HL-60/S4 treated with retinoic acid at 250 ng/mL for 4 days and 3 days (cell line): ENCODE measurements around the gene YIF1A.
"Not testable (repeated sequence)": the region's sequence is repeated elsewhere in the genome, so short reads cannot be mapped to it uniquely, and the experiment has no call there.

Experiments
- in situ Hi-C: fragments of 300-500 bp; cut with MboI; formaldehyde crosslinking; loops from 2 replicates; pipeline ENCODE4 v1.7.0; 2022; ENCODE audit warnings: low sequenced_read_pairs

Gene YIF1A

DNA sequence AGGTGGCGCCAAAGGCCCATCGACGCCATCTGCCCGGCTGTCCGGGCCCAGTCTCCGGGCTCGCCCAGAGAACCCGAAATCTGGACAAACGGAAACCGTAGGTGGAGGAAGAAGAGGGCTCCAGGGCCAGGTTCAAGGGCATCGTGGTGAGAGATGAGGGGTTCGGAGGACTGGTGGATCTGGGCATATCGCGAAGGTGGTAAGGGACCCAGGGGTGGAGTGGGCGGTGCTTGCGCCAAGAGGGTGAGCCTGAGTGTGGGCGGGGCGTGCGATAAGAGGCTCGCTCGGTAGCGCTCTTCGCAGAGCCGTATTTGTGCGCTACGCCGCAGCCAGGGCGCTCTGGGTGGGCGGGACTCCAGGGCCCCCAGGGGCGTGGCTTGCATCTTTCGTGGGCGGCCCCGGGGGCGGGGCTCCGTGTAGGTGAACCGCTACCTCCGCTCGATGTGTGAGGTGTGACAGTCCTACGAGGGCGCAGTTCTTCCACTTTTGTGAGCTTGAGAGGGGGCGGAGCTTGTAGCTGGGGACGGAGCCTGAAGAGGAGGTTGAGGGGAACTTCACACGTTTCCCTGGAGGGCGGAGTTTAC, 23.1 kb upstream of the YIF1A start:
- in situ Hi-C loops, result no loop called here

DNA sequence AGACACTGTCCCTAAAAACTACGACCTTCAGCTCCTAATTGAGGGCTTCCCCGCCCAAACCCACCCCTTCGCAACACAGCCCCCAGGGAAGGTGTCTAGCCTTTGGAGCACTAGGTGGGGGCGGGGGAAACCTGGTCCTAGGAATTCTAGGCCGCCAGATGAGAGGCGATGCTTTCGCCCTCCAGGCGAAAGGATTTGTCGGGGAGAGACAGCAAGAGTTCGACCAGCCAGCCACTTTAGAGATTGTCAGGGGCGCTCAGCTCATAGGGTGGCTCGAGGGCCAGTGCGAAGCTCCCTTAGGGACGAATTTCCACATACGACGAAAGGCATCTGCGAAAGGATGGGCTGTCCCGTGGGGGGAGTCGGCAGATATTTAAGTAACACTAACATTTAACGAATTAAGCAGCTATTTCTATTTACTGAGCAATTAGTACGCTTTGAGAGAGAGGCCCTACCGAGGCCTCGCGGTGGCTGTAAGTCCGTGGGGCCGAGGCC, 22.6 kb upstream of the YIF1A start:
- in situ Hi-C loops, result no loop called here

DNA sequence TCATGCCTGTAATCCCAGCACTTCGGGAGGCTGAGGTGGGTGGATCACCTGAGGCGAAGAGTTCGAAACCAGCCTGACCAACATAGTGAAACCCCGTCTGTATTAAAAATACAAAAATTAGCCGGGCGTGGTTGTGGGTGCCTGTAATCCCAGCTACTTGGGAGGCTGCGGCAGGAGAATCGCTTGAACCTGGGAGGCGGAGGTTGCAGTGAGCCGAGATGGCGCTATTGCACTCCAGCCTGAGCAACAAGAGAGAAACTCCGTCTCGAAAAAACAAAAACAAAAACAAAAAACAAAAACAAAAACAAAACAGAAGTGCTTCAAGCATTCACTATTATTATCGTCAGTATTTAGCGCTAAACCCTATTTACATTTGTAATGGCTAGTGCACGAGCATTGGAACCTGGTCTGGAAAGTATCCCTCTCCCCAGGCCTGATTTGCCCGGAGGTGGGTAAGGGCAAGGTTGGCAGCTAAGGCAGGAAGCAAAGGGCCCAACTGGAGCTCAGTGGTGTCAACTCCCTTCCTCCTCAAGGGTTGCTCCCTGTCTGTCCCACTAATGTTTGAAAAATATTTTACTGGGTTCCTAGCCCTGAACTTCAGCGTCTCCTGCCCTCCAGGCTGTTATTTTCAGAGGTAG, 22.0 kb upstream of the YIF1A start:
- in situ Hi-C loops, result not testable (repeated sequence)

DNA sequence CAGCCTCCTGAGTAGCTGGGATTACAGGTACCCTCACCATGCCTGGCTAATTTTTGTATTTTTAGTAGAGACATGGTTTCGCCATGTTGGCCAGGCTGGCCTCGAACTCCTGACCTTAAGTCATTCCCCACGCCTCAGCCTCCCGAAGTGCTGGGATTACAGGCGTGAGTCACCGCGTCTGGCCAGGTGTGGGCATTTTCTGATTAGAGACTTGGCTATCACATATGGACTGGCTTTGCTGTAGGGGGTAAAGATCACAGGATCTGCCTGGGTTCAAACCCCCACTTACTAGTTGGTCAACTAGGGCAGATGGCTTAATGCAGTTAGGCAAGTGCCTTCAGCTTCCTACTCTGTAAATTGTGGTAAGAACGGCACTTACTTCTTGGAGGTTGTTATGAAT, 21.4 kb upstream of the YIF1A start:
- in situ Hi-C loops, result no loop called here

DNA sequence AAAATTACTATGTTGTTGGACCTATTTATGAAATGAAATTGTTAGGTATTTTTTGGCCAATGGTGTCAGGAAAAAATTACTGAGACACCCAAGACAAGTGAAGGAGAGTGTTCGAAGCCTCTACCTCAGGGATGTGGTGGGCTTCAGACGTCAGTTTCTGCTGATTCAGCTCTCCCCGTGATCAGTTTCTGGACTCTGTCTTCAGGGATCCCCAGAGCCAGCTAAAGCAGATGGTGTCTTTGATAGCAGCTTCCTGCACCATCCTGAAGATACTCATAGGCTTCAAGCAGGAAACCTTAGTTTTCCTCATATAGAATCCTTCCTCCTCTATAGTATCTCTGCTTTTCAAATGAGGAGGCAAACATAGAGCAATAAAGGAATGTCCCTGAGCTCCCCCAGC, 20.5 kb upstream of the YIF1A start:
- in situ Hi-C loops, result no loop called here

DNA sequence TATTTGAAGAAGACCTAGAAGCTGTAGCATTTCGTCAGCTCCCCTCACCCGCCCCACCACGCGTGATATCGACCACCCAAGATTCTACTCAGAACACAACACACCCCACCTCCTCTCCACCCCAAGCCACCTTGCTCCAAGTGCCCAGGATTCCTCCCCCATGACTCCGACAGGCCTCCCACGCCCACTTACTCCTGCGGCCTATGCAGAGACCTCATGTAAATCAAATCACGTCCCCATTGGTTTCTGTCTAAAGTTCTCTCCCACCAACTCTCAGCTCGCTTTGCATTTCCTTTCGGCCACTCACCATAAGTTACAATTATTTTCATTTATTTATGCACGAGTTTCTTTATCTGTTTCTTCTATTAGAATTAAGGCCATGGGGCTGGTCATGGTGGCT, 13.7 kb upstream of the YIF1A start:
- in situ Hi-C loops, result no loop called here

DNA sequence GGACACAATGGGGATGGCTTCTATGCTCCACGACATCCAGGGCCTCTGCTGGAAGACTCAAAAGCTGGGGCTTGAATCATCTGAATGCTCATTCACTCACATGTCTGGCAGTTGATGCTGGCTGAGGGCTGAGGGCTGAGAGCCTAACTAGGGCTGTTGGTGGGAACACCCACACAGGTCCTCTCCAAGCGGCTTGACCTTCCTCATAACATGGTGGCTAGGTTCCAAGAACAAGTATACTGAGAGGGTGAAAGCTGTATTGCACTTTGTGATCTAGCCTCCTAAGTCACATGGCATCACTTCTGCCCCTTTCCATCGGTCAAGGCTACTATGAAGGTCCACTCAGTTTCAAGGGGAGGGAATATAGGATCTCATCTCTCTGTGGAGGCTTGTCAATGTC, 10.2 kb upstream of the YIF1A start:
- in situ Hi-C loops, result no loop called here

DNA sequence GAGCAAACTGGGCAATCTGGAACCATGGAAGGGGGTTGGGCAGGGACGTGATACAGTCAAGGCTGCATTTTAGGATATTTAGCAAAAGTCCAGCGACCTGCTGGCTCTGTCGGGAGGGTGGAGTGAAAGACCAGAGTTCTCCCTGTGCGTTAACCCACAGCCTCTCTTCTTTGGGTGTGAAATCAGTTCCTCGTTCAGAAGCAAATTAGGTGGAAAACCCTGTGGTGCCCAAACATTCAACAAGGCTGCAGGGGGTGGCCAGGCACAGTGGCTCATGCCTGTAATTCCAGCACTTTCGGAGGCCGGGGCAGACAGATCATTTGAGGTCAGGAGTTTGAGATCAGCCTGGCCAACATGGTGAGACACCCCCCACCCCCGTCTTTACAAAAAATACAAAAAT, 8.7 kb upstream of the YIF1A start:
- in situ Hi-C loops, result no loop called here

DNA sequence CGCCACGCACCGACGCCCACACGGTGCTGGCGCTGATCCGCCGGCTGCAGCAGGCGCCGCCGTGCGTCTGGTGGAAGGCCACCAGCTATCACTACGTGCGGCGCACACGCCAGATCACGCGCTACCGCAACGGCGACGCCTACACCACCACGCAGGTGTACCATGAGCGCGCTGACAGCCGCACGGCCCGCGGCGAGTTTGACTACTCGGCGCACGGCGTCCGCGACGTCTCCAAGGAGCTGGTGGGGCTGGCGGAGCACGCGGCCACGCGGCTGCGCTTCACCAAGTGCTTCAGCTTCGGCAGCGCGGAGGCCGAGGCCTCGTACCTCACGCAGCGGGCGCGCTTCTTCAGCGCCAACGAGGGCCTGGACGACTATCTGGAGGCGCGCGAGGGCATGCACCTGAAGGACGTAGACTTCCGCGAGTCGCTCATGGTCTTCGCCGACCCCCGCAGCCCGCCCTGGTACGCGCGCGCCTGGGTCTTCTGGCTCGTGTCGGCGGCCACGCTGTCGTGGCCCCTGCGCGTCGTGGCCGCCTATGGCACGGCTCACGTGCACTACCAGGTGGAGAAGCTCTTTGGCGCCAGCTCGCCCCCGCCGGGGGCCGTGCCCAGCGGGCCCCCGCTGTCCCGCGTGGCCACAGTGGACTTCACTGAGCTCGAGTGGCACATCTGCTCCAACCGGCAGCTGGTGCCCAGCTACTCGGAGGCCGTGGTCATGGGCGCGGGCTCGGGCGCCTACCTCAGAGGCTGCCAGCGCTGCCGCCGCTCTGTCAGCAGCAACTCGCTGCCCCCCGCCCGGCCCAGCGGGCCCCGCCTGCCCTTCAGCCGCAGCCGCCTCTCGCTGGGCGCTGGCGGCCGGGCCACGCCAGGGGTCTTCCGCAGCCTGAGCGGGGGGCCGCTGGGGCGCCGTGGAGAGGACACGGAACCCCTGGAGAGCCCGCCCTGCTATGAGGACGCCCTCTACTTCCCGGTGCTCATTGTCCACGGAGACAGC, 6.0 kb upstream of the YIF1A start:
- in situ Hi-C loops, result no loop called here

DNA sequence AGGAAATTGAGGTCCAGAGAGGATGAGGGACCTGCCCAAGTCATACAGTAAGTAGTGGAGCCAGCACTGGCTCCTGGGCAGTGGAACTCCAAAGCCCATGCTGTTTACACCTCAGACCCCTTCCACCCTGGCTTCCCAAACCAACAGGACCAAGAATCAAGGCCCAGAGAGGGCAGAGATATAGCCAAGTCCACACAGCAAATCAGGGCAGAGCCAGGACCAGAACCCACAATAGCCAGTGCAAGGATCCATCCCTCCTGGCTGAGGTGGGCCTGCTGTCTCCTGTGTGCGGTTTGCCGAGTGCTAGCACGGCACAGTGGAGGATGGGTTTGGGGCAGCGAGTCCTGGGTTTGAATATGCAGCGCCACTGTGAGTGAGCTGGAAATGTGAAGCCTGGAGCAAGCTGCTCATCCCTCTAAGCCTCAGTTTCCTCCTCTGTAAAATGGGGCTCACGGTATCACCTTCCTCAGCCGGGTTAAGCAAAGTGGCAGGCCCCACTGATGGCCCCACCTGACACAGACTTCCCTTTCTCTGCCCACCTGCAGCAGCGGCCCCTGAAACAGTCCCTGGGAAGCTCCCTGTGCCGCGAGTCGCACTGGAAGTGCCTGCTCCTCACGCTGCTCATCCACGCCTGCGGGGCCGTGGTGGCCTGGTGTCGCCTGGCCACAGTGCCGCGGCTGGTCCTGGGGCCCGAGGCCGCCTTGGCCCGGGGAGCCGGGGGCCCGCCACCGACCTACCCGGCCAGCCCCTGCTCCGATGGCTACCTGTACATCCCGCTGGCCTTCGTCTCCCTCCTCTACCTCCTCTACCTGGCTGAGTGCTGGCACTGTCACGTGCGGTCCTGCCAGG, 5.1 kb upstream of the YIF1A start:
- in situ Hi-C loops, result no loop called here

DNA sequence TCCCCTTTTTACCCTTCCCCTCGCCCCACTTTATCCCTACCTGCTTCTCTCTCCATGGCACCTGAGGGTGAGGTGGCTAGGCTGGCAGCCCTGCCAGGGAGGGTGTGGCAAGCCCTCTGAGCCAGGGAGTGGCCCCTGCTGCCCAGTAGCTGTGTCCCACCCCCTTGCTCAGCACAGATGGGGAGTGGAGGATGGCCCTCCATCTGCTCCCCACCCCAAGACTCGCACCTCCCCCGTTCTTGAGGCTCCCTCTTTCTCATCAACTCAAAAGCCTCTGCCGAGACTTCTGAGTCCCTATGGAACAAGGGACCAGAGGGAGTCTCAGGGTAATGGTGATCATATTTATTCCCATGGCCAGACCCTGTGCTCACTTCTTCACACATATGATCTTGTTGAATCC, 4.4 kb upstream of the YIF1A start:
- in situ Hi-C loops, result no loop called here

DNA sequence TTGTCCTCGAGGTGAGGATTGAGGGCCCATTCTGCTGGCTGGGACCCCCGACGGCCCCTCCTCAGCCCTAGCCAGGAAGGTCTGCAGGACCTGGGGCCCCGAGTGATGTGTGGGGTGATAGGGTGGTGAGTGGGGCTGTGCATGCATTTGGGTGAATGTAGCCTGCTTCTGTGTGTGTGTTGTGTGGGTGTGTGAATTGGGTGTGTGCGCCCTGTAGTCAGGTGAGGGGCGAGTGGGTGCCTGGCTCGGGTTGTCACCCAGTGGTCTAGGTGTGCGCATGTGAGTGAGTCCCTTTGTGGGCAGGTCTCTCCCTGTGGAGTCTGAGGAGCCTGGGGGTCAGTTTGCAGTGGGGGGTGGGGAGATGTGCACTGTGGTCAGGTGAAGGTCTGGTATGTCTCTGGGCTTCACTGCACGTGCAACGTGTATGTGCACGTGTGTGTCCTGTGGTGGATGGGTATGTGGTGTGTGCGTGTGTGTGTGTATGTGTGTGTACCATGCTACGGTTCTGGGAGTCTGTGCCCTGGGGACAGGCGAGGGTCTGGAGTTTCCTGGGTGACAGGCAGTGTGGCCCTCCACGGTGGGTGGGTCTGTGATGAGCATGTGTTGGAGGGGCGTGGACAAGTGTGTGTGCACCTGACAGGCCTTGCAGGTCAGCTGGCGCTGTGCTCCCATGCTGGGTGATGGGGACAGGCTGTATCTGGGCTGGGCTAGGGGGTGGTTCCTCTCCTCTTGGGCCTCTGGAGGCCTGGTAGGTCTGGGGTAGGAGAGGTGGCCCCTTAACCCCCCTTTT, 3.8 kb upstream of the YIF1A start:
- in situ Hi-C loops, result no loop called here

DNA sequence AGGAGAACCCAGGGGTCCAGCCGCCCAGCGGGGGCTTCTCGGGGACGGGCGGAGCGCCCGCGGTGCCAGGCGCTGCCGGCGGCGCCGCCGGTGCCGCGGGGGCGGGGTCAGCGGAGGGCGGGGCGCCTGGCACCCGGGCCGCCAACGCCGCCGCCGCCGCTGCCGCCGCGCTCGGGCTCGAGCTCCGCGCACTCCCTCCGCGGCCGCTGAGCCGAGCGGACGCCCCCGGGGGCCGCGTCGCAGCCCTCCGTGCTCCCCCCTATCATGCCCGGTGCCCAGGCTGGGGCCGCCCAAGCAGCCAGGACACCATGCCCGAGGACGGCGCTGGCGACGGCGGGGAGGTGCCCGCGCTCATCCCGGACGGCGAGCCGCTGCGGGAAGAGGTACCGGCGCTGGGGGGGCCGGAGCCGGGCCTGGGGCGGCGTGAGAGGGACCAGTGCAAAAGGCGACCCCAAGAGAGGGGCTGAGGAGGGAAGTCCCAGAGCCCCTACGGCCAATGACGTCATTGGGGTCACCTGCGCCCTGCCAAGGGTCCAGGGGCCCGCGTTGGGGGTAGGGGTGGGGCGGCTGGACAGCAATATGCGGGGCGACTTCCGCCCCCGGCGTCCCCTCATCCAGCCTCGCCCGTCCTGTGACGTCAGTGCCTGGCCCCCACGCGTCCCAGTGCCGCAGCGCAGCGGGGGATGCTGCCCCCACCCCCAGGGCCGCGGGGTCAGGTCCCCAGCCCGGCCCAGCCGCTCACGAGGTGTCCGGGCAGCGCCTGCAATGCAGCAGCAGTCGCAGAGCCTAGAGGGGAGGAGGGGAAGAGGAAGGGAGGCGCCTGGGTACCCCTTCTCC, 3.0 kb upstream of the YIF1A start, which contains the start of gene TMEM151A:
Gene TMEM151A (plus strand): TSS at position 189 of the 837 bp plus-strand sequence. CDS start 120 bp downstream, at position 309.
- in situ Hi-C loops, result no loop called here

DNA sequence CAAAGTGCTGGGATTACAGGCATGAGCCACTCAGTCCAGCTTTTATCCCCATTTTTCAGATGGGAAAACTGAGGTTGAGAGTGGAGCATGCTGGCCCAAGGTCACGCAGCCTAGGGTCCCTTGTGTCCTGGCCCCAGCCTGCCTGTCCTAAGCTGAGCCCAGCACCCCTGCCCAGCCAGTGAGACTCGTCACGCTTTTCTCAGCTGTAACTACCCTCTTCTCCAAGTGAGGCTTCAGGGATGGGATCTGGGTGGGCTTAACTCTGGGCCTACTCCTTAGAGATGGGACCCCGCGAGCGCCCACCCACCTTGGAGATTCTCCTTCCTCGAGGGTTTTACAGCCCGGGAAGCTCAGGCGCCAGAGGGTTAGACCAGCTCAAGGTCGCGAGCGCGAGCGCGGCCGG, 2.4 kb upstream of the YIF1A start:
- in situ Hi-C loops, result no loop called here

DNA sequence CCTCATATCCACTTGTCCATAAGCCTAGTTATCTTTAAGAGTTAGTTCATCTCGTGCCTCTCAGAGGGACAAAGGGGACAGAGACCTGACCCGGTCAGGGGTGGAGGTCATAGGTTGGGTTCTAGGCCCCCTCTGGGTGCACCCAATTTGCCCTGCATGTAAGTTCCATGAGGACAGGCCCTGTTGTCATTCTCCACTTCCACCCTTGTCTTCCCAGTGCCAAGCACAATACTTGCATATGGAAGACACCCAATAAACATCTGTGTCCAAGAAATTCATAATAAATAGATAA, 1.3 kb upstream of the YIF1A start:
- in situ Hi-C loops, result no loop called here

DNA sequence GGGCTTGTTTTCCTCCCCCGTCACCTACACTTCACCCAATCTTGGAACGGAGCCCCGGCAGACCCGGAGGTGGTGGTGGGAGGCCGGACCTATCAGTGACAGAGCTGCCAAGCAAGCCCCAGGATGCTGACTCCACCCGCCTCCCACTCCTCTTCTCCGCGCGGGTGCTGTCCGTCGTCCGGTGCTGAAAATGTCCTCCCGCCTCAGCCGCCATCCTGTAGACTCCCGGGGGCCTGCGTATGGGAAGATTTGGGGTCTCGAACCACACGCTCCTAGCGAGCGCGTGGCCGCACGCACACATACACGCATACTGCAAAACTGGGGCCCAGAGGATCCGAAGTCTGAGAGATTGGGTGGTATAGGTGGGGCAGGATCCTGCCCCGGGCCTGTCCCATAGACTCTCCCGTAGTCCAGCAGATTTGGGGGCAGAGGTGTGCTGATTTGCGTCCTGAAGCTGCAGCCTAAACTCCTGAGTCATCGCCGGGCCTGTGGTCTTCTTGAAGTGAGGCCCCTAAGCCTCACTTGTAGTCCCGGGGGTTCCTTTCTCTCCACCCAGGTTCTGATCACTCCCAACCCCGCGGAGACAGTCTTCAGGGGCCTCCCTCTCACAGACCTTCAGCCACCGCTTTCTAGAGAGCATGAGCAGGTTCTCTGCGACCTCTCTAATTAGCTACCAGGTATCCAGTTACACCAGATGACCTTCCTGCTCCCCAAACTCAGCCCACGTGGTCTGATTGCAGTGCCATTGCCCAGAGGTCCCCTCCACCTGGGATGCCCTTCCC, 796 bp upstream of the YIF1A start:
- in situ Hi-C loops, result no loop called here

DNA sequence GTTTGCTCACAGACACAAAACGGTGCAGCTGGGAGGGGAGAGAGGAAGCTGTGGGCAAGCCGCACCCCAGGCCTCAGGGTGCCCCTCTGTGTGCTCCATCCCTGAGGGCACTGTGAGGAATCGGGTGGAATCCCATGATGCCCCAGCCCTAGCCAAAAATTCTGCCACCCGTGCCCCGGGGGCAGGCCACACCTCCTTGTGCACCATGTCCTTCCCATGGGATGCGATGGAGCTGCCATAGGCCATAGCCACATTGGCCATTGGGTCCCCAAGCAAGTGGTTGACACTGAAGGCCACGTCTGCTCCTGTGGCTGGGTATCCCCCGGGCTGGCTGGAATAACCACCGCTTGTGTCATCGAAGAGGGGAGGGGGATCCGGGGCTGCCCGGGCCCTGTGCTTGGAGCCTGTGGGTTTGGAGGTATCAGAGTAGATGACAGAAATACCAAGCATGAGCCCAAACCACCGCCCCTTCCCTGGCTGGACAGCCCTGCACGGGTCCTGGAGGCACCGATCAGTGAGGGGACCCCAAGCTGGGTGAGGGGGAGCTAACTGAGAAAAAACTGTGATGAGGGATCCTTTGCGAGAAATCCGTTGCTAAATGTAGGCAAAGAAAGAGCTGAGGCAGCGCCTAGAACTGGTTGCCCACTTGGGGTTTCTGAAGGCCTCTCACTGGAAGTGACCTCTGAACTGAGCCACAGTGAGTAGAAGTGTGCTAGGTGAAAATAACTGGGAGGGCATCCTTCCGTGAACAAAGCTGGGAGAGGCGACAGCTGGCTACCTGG, 863 bp downstream of the YIF1A start:
- in situ Hi-C loops, result no loop called here
